H9 (cell line): ENCODE results near the gene ZNF3. TPM values are rescaled to one million over a fixed set of nuclear protein-coding genes. Genes with fewer than 3 reads are reported as not detected.

Experiments used
- DNase-seq: peaks from one replicate; pipeline ENCODE4 v3.0.0-alpha.2; 2017
- H2AFZ ChIP-seq: one replicate; pipeline ENCODE4 v1.6.1; 2013; ENCODE audit warnings: mild to moderate bottlenecking, low read length, control low read depth, moderate library complexity
- H2AK5ac ChIP-seq: 2 replicates; pipeline ENCODE4 v1.6.1; 2013; ENCODE audit warnings: low read length, control low read depth, mixed read lengths; ENCODE audit not compliant: insufficient read length
- H2BK120ac ChIP-seq: one replicate; pipeline ENCODE4 v1.6.1; 2013; ENCODE audit warnings: low read depth, mild to moderate bottlenecking, low read length, control low read depth, inconsistent platforms; ENCODE audit not compliant: poor library complexity, severe bottlenecking
- H2BK12ac ChIP-seq: 2 replicates; pipeline ENCODE4 v1.6.1; 2013; ENCODE audit warnings: low read length, control low read depth, mixed read lengths, low read depth; ENCODE audit not compliant: insufficient read length
- H2BK15ac ChIP-seq: 2 replicates; pipeline ENCODE4 v1.6.1; 2013; ENCODE audit warnings: low read depth, low read length, control low read depth
- H2BK20ac ChIP-seq: one replicate; pipeline ENCODE4 v1.6.1; 2013; ENCODE audit warnings: low read depth, mild to moderate bottlenecking, low read length, control low read depth, inconsistent platforms; ENCODE audit not compliant: poor library complexity, severe bottlenecking
- H2BK5ac ChIP-seq: 2 replicates; pipeline ENCODE4 v1.6.1; 2013; ENCODE audit warnings: low read length, control low read depth, mixed read lengths; ENCODE audit not compliant: insufficient read length
- H3K14ac ChIP-seq: 2 replicates; pipeline ENCODE4 v1.6.1; 2013; ENCODE audit warnings: low read length, control low read depth; ENCODE audit not compliant: insufficient read depth
- H3K18ac ChIP-seq: 2 replicates; pipeline ENCODE4 v1.6.1; 2013; ENCODE audit warnings: low read depth, mild to moderate bottlenecking, mixed read lengths, low read length, control low read depth; ENCODE audit not compliant: insufficient read length
- H3K23ac ChIP-seq: 2 replicates; pipeline ENCODE4 v1.6.1; 2013; ENCODE audit warnings: low read length, control low read depth, mixed read lengths, low read depth; ENCODE audit not compliant: insufficient read length
- H3K23me2 ChIP-seq: 2 replicates; pipeline ENCODE4 v1.6.1; 2013; ENCODE audit warnings: low read depth, mild to moderate bottlenecking, mixed read lengths, low read length, control low read depth; ENCODE audit not compliant: insufficient read length, poor library complexity, severe bottlenecking
- H3K27ac ChIP-seq: 2 replicates; pipeline ENCODE4 v1.5.1; 2013; ENCODE audit warnings: low read length, control low read depth, mixed read lengths, low read depth; ENCODE audit not compliant: insufficient read length
- H3K27me3 ChIP-seq: 2 replicates; pipeline ENCODE4 v1.6.1; 2013; ENCODE audit warnings: low read length, control low read depth, inconsistent platforms; ENCODE audit not compliant: insufficient read depth
- H3K4ac ChIP-seq: 2 replicates; pipeline ENCODE4 v1.6.1; 2013; ENCODE audit warnings: low read depth, mild to moderate bottlenecking, control low read depth, inconsistent platforms, low read length, moderate library complexity
- H3K4me1 ChIP-seq: 2 replicates; pipeline ENCODE4 v1.6.1; 2013; ENCODE audit warnings: low read length, control low read depth, inconsistent platforms; ENCODE audit not compliant: insufficient read depth
- H3K4me2 ChIP-seq: 2 replicates; pipeline ENCODE4 v1.6.1; 2013; ENCODE audit warnings: low read length, control low read depth, mixed read lengths; ENCODE audit not compliant: insufficient read length, insufficient read depth
- H3K56ac ChIP-seq: 2 replicates; pipeline ENCODE4 v1.6.1; 2013; ENCODE audit warnings: low read depth, mild to moderate bottlenecking, mixed read lengths, low read length, control low read depth; ENCODE audit not compliant: insufficient read length
- H3K79me1 ChIP-seq: 2 replicates; pipeline ENCODE4 v1.6.1; 2013; ENCODE audit warnings: low read depth, mild to moderate bottlenecking, moderate library complexity, low read length, control low read depth, inconsistent platforms; ENCODE audit not compliant: insufficient read depth, poor library complexity, severe bottlenecking
- H3K79me2 ChIP-seq: 2 replicates; pipeline ENCODE4 v1.6.1; 2013; ENCODE audit warnings: low read length, control low read depth, inconsistent platforms; ENCODE audit not compliant: insufficient read depth
- H3K9ac ChIP-seq: 2 replicates; pipeline ENCODE4 v1.6.1; 2013; ENCODE audit warnings: low read length, control low read depth, mixed read lengths; ENCODE audit not compliant: insufficient read length; ENCODE audit errors: extremely low read depth
- H3K9me3 ChIP-seq: one replicate; pipeline ENCODE4 v1.6.1; 2013; ENCODE audit warnings: low read depth, low read length, inconsistent platforms; ENCODE audit not compliant: control insufficient read depth
- H3T11ph ChIP-seq: one replicate; pipeline ENCODE4 v1.6.1; 2013; ENCODE audit warnings: mild to moderate bottlenecking, low read length, control low read depth, inconsistent platforms
- H4K20me1 ChIP-seq: one replicate; pipeline ENCODE4 v1.6.1; 2013; ENCODE audit not compliant: control insufficient read depth, insufficient read length, insufficient read depth
- H4K5ac ChIP-seq: 2 replicates; pipeline ENCODE4 v1.6.1; 2013; ENCODE audit warnings: low read depth, mild to moderate bottlenecking, mixed read lengths, low read length, control low read depth; ENCODE audit not compliant: insufficient read length
- H4K8ac ChIP-seq: replicated peaks from 2 replicates; pipeline ENCODE4 v1.6.1; 2013; ENCODE audit warnings: low read length, control low read depth, mixed read lengths, low read depth; ENCODE audit not compliant: insufficient read length
- H4K91ac ChIP-seq: 2 replicates; pipeline ENCODE4 v1.6.1; 2013; ENCODE audit warnings: low read depth, mild to moderate bottlenecking, moderate library complexity, mixed read lengths, low read length, control low read depth; ENCODE audit not compliant: insufficient read length
- H3K27ac Mint-ChIP-seq, 3 experiments: 2 replicates in 2 of 3; 3 replicates in 1 of 3; pipeline ENCODE4 v1.8.0; 2020 to 2021; ENCODE audit warnings: mixed read lengths in 3 of 3, mild to moderate bottlenecking in 1 of 3, moderate library complexity in 1 of 3
- H3K27me3 Mint-ChIP-seq: 2 replicates; pipeline ENCODE4 v1.8.0; 2021; ENCODE audit warnings: low read depth, mild to moderate bottlenecking, moderate library complexity, mixed read lengths
- H3K36me3 Mint-ChIP-seq, 3 experiments: 2 replicates in 2 of 3; 3 replicates in 1 of 3; pipeline ENCODE4 v1.8.0; 2020 to 2021; ENCODE audit warnings: low read depth in 3 of 3, mixed read lengths in 3 of 3; ENCODE audit not compliant: insufficient read depth in 1 of 3
- H3K4me1 Mint-ChIP-seq, 2 experiments: 2 replicates each; pipeline ENCODE4 v1.8.0; 2020; ENCODE audit warnings: mixed read lengths in 2 of 2
- H3K4me3 Mint-ChIP-seq, 2 experiments: 2 replicates in 1 of 2; 3 replicates in 1 of 2; pipeline ENCODE4 v1.8.0; 2020 to 2021; ENCODE audit warnings: mild to moderate bottlenecking in 2 of 2, mixed read lengths in 2 of 2, moderate library complexity in 1 of 2
- H3K9me3 Mint-ChIP-seq, 2 experiments: 2 replicates in 1 of 2; 3 replicates in 1 of 2; pipeline ENCODE4 v1.8.0; 2020; ENCODE audit warnings: mild to moderate bottlenecking in 2 of 2, mixed read lengths in 2 of 2, moderate library complexity in 1 of 2
- CTCF ChIP-seq: fragments of 200-600 bp; sonication (generic); conservative IDR thresholded peaks from 3 replicates; pipeline ENCODE4 v1.8.0; 2021; ENCODE audit warnings: antibody characterized with exemption, mild to moderate bottlenecking
- WGBS: extraction: QIAGEN DNeasy Blood & Tissue Kit; methylation state at CpG from one replicate; pipeline ENCODE4 v1.1.7; 2013; ENCODE audit warnings: missing lambda C conversion rate, low lambda C conversion rate, mixed read lengths; ENCODE audit not compliant: insufficient read length; ENCODE audit errors: extremely low coverage; 5-methylcytosine and 5-hydroxymethylcytosine counted together
- total RNA-seq: library from RNA; stranded (reverse); gene quantifications from 2 replicates; pipeline ENCODE4 v1.2.1, GENCODE V29; 2021

Gene ZNF3
- total RNA-seq, 1 experiment from 2014 or later: 60.4 TPM

- Mint-ChIP-seq H3K36me3 (peaks cover 6 to 15% (median 12%) of the 10 kb centered on the region in 3 experiments), H3K27me3 (no peaks in the 10 kb centered on the region; the same call in none of the 2 replicates), H3K4me3 (peak overlapping the region; percentile 66 to 90; a peak in 4 of 5 replicates), H3K9me3 (peaks cover 0 to 4% of the 10 kb centered on the region in 2 experiments; a peak in 3 of 5 replicates), H3K27ac (no peak overlapping the region), H3K4me1 (peaks cover 10 to 12% of the 10 kb centered on the region in 2 experiments)
- Histone ChIP-seq H3K27ac (no peak overlapping the region), H2AK5ac (no peak overlapping the region), H3K23ac (no peak overlapping the region), H2BK15ac (no peak overlapping the region; the same call in 1 of the 2 replicates), H3K4me2 (no peak overlapping the region), H3K79me2 (no peaks in the 10 kb centered on the region; the same call in 1 of the 2 replicates), H3K23me2 (peaks cover 2% of the 10 kb centered on the region), H2BK20ac (no peak overlapping the region), H3K9ac (no peak overlapping the region), H3K4me1 (no peaks in the 10 kb centered on the region), H3K4ac (no peak overlapping the region), H2BK12ac (no peak overlapping the region), H3T11ph (no peak overlapping the region), H4K91ac (no peak overlapping the region), H2BK5ac (no peak overlapping the region), H3K27me3 (no peaks in the 10 kb centered on the region), H2BK120ac (no peak overlapping the region), H4K5ac (no peak overlapping the region), H3K14ac (no peak overlapping the region), H4K20me1 (no peaks in the 10 kb centered on the region), H3K9me3 (no peaks in the 10 kb centered on the region), H3K18ac (no peak overlapping the region), H2AFZ (no peak overlapping the region), H3K79me1 (peaks cover 4% of the 10 kb centered on the region), H3K56ac (no peak overlapping the region), H4K8ac (no peak overlapping the region)
- TF ChIP-seq CTCF: no peak
- no peak for DNase-seq
- WGBS: no CpG with 5 or more reads among the region's 4 CpGs
Observed at GRCh38 chr7:100048680-100049079, 32.8 kb downstream of the ZNF3 start.
